ENCODE results near the gene LIPI.

- TF ChIP-seq TAF1 (IDR thresholded peaks at IDR 0.05; ENCODE audit: borderline replicate concordance, low read depth, low read length) = no peak
- no peak for TF ChIP-seq POLR2A (IDR thresholded peaks at IDR 0.05; ENCODE audit: low read depth, low read length)
- no peak for TF ChIP-seq POLR2AphosphoS5 (IDR thresholded peaks at IDR 0.05; ENCODE audit: low read depth, low read length)
These were observed 4.5 kb downstream of the LIPI start for GRCh38 chr21:14206222-14206621.

Measured in GM12892 (cell line).